GM23248 (cell line): ENCODE measurements around the gene CLIC5. TPM values are rescaled to one million over a fixed set of nuclear protein-coding genes. Genes with fewer than 3 reads are reported as not detected.

Experiments used
- DNase-seq: peaks from one replicate; pipeline ENCODE4 v3.0.0-alpha.2; 2015
- H2AFZ ChIP-seq: fragments of 200-600 bp; sonication (generic); 2 replicates; pipeline ENCODE4 v1.6.1; 2016; ENCODE audit warnings: antibody characterized with exemption
- H3F3A ChIP-seq: fragments of 200-600 bp; sonication (generic); 2 replicates; pipeline ENCODE4 v1.6.1; 2016; ENCODE audit warnings: mild to moderate bottlenecking, antibody characterized with exemption, mixed run types; ENCODE audit not compliant: insufficient read depth
- H3K27ac ChIP-seq: fragments of 200-600 bp; sonication (generic); 2 replicates; pipeline ENCODE4 v1.5.1; 2016; ENCODE audit warnings: mild to moderate bottlenecking
- H3K27me3 ChIP-seq: fragments of 200-600 bp; sonication (generic); replicated peaks from 2 replicates; pipeline ENCODE4 v1.6.1; 2016; ENCODE audit warnings: mild to moderate bottlenecking; ENCODE audit not compliant: insufficient read depth
- H3K36me3 ChIP-seq: fragments of 200-600 bp; sonication (generic); 2 replicates; pipeline ENCODE4 v1.6.1; 2016; ENCODE audit warnings: low read depth, mild to moderate bottlenecking
- H3K4me1 ChIP-seq: fragments of 200-600 bp; sonication (generic); 2 replicates; pipeline ENCODE4 v1.6.1; 2016; ENCODE audit warnings: mild to moderate bottlenecking; ENCODE audit not compliant: insufficient read depth
- H3K4me2 ChIP-seq: fragments of 200-600 bp; sonication (generic); one replicate; pipeline ENCODE4 v1.6.1; 2016; ENCODE audit warnings: mild to moderate bottlenecking; ENCODE audit not compliant: unreplicated experiment
- H3K4me3 ChIP-seq: fragments of 200-600 bp; sonication (generic); 2 replicates; pipeline ENCODE4 v1.5.1; 2016; ENCODE audit warnings: mild to moderate bottlenecking
- H3K79me2 ChIP-seq: fragments of 200-600 bp; sonication (generic); 2 replicates; pipeline ENCODE4 v1.6.1; 2016; ENCODE audit warnings: mild to moderate bottlenecking; ENCODE audit not compliant: insufficient read depth
- H3K9ac ChIP-seq: fragments of 200-600 bp; sonication (generic); 2 replicates; pipeline ENCODE4 v1.6.1; 2016; ENCODE audit warnings: mild to moderate bottlenecking
- H3K9me2 ChIP-seq: fragments of 200-600 bp; sonication (generic); 2 replicates; pipeline ENCODE4 v1.6.1; 2016; ENCODE audit warnings: mixed run types, mild to moderate bottlenecking, moderate library complexity; ENCODE audit not compliant: insufficient read depth
- H3K9me3 ChIP-seq: fragments of 200-600 bp; sonication (generic); one replicate; pipeline ENCODE4 v1.6.1; 2017; ENCODE audit warnings: low read depth
- H4K20me1 ChIP-seq: fragments of 200-600 bp; sonication (generic); 2 replicates; pipeline ENCODE4 v1.6.0; 2016; ENCODE audit not compliant: insufficient read depth
- EZH2 ChIP-seq: fragments of 200-600 bp; sonication (generic); IDR thresholded peaks from 2 replicates; pipeline ENCODE4 v1.6.1; 2018; ENCODE audit warnings: antibody characterized with exemption, mild to moderate bottlenecking; ENCODE audit not compliant: insufficient read depth, poor library complexity, severe bottlenecking
- EZH2phosphoT487 ChIP-seq: fragments of 200-600 bp; sonication (generic); IDR thresholded peaks from 2 replicates; pipeline ENCODE4 v1.6.1; 2018; ENCODE audit warnings: antibody characterized with exemption, moderate library complexity, mild to moderate bottlenecking, low read depth; ENCODE audit not compliant: insufficient read depth
- WGBS, 2 experiments: methylation state at CpG; one replicate each; pipeline ENCODE4 v1.1.6; 2015 to 2017; ENCODE audit warnings: low lambda C conversion rate in 2 of 2, low coverage in 1 of 2; ENCODE audit errors: missing lambda C conversion rate in 2 of 2; 5-methylcytosine and 5-hydroxymethylcytosine counted together
- in situ Hi-C: fragments of 300-500 bp; cut with MboI; formaldehyde crosslinking; loops from 2 replicates; pipeline ENCODE4 v1.15.0; 2020
- polyA plus RNA-seq: library from polyadenylated mRNA; unstranded; fragments of >200 nt; fragmentation: Nextera tagmentation; extraction: Ambion mirVana; gene quantifications from 2 replicates; pipeline ENCODE4 v1.2.1, GENCODE V29; 2016
- total RNA-seq: library from RNA; depleted of rRNA; stranded (reverse); fragments of >200 nt; shearing (Covaris generic); gene quantifications from 2 replicates; pipeline ENCODE4 v1.2.3, GENCODE V29; 2014

Gene CLIC5
- total and polyA plus RNA-seq, 2 experiments from 2014 or later: not detected

- Histone ChIP-seq H3K4me3 (no peak overlapping the region), H3K4me1 (0 out of 2 replicates have a peak, but pooled peaks cover 4% of the 10 kb centered on the region), H3K79me2 (no peaks in the 10 kb centered on the region), H4K20me1 (no peaks in the 10 kb centered on the region), H3K27me3 (no peaks in the 10 kb centered on the region), H3K9me3 (no peaks in the 10 kb centered on the region), H2AFZ (no peak overlapping the region), H3K27ac (no peak overlapping the region), H3K9ac (no peak overlapping the region), H3K36me3 (no peaks in the 10 kb centered on the region), H3K9me2 (no peaks in the 10 kb centered on the region), H3K4me2 (no peak overlapping the region), H3F3A (no peaks in the 10 kb centered on the region)
- DNase-seq: no peak
- no peak for TF ChIP-seq EZH2
- no peak for TF ChIP-seq EZH2phosphoT487
- 88 to 92% methylated on average over 15 of the region's 15 CpGs for WGBS, 2 experiments
- in situ Hi-C loops: loop anchor here (25.0 kb wide), 1 partner anchor 1416 kb away; no protein-coding TSS in a partner anchor
Observed at GRCh38 chr6:45902984-45903383, 112.7 kb downstream of the CLIC5 start.

DNA sequence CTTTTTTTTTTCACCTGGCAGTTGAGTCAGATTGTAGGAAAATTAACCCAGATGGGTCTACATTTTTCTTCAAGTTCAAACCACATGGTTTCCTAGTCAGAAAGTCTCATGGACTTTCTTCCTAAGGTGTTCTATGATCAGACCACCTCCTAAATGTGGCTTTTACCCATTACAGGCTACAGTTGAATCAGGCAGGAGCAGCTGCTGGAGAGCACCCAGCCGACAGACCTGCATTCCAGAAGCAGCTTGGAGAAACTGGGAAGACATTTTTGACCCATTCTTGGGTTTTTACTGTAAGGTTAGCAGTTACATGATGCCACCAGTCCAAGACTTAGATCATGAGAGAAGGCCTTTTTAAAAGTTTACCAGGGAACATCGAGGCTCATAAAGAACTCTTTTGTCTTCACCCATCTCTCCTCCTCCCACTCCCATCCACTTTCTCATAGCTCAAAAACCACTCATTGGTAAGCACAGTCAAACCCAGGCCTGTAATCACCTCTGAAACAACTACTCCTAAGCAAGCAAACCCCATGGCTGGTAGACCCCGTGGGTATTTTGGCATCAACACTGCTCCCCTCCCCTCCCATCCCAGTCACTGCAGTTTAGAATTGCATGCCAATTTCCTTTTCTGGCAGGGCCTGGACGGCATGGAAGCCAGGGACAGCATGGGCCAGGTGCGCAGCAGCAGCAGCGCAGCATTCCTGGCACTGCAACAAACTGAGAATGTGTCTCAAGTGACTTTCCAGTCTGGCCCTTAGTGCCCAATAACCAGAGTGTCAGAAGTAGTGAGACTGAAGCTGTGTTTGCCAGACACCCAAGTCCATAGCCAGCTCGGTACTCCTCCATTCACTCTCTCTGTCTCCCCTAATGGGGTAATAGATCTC is 113.7 kb downstream of the CLIC5 start:
- no peak overlapping the region for H2AFZ ChIP-seq
- no peaks in the 10 kb centered on the region for H3K9me2 ChIP-seq
- in situ Hi-C loops: loop anchor here (25.0 kb wide), 1 partner anchor 1415 kb away; no protein-coding TSS in a partner anchor
- H3K27ac ChIP-seq: no peak overlapping the region
- H3K79me2 ChIP-seq: no peaks in the 10 kb centered on the region
- H3K4me3 ChIP-seq: no peak overlapping the region
- 85 to 86% methylated on average over 7 of the region's 7 CpGs for WGBS, 2 experiments
- no peaks in the 10 kb centered on the region for H3K9me3 ChIP-seq
- no peak for TF ChIP-seq EZH2
- TF ChIP-seq EZH2phosphoT487: no peak
- peaks cover 6% of the 10 kb centered on the region; the same call in 1 of the 2 replicates for H3K4me1 ChIP-seq
- DNase-seq: no peak
- no peak overlapping the region for H3K4me2 ChIP-seq
- H3K27me3 ChIP-seq: no peaks in the 10 kb centered on the region
- H3F3A ChIP-seq: peaks cover 2% of the 10 kb centered on the region; the same call in 1 of the 2 replicates
- no peaks in the 10 kb centered on the region for H3K36me3 ChIP-seq
- H4K20me1 ChIP-seq: no peaks in the 10 kb centered on the region
- H3K9ac ChIP-seq: no peak overlapping the region

DNA sequence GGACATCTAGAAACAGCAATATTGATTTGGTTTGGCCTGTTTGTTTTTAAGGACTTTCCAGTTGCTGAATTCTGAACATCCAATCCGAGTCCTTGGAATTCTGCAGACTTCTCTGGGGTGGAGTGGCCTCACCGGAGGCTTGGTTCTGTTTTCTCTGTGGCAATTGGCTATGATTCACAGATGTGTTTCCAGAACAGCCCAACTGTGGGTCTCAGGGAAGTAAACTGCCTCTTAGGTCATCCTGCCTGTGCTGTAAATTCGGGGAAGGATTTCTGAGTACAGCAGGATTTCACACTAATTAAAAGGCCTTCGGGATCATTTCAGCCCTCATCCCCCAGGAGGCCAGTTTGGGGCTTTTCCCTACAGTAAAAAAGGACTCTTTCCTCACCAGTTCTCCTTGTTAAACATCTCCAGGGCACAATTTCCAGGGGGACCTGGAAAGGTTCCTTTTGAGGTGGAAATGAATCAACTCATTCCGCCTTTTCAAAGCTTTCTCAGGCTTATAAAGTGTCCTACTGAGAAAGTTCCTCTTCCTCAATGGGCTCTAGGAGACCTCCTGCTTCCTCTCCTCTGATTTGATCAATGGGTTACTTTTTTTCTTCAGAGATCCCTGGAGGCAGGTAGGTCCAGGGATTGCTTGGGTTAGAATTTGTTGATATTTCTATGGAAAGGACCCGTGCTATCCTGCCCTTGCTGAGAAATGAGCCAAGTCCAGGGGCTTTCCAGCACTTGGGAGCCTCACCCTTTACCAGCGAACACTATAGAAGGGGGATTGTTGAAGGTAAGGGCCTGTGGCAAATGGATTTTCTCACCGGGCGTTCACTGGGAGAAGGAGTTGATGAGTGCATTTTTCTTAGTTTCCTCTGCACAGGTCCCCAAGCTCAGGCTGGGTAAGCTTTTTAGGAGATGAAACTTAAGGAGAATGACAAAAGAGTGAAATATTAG is 114.6 kb downstream of the CLIC5 start:
- 60% methylated on average over 9 of the region's 9 CpGs for WGBS, 2 experiments
- DNase-seq: peak; percentile 85
- Histone ChIP-seq H3K27ac (no peak overlapping the region), H2AFZ (peak overlapping the region; percentile 48; the same call in 1 of the 2 replicates), H3K27me3 (no peaks in the 10 kb centered on the region), H3K4me1 (peaks cover 14% of the 10 kb centered on the region), H3K36me3 (no peaks in the 10 kb centered on the region), H3F3A (peaks cover 12% of the 10 kb centered on the region), H3K9me2 (no peaks in the 10 kb centered on the region), H3K9ac (no peak overlapping the region), H3K4me3 (no peak overlapping the region), H3K4me2 (peak overlapping the region; percentile 22), H3K79me2 (no peaks in the 10 kb centered on the region), H4K20me1 (no peaks in the 10 kb centered on the region), H3K9me3 (no peaks in the 10 kb centered on the region)
- in situ Hi-C loops: loop anchor here (25.0 kb wide), 1 partner anchor 1414 kb away; no protein-coding TSS in a partner anchor
- no peak for TF ChIP-seq EZH2phosphoT487
- TF ChIP-seq EZH2: no peak

DNA sequence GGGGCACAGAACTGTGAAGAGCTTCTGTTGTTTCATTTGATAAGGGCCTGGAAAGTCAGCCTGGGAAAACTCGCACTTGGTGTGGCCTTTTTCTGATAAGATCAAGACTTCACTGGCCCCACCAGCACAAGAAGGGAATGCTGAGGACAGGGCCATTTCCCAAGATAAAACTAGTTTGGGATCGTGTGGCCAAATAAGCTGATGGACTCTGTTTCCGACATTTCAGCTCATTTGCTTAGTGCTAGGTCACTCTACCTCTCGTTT is 116.0 kb downstream of the CLIC5 start:
- no peak overlapping the region for H3K4me2 ChIP-seq
- TF ChIP-seq EZH2phosphoT487: no peak
- TF ChIP-seq EZH2: no peak
- no peaks in the 10 kb centered on the region for H3K9me2 ChIP-seq
- H3K9me3 ChIP-seq: no peaks in the 10 kb centered on the region
- H3K4me1 ChIP-seq: peaks cover 14% of the 10 kb centered on the region
- H3K79me2 ChIP-seq: no peaks in the 10 kb centered on the region
- in situ Hi-C loops: no loop called here
- WGBS, 2 experiments: 95 to 97% methylated on average over 4 of the region's 4 CpGs
- no peak overlapping the region for H3K4me3 ChIP-seq
- no peak overlapping the region for H3K9ac ChIP-seq
- no peak for DNase-seq
- no peaks in the 10 kb centered on the region for H3K27me3 ChIP-seq
- H3K36me3 ChIP-seq: no peaks in the 10 kb centered on the region
- no peaks in the 10 kb centered on the region for H4K20me1 ChIP-seq
- H3K27ac ChIP-seq: no peak overlapping the region
- peaks cover 15% of the 10 kb centered on the region for H3F3A ChIP-seq
- no peak overlapping the region for H2AFZ ChIP-seq
